GM12872 (cell line): ENCODE measurements around the gene SLC17A9.

ENCODE experiments used
- CTCF ChIP-seq: IDR thresholded peaks from 3 replicates; pipeline ENCODE4 v1.5.1; 2011; ENCODE audit warnings: low read depth, mild to moderate bottlenecking, low read length, moderate library complexity; ENCODE audit not compliant: insufficient read depth

SLC17A9 gene

GRCh38 chr20:62957136-62958117 lies 4.9 kb downstream of the SLC17A9 start:
- TF ChIP-seq CTCF = no peak

- TF ChIP-seq CTCF = no peak
Observed at GRCh38 chr20:62958388-62959100, 6.0 kb downstream of the SLC17A9 start.

- TF ChIP-seq CTCF = no peak
Observed at GRCh38 chr20:62959101-62959971, 6.8 kb downstream of the SLC17A9 start.

- TF ChIP-seq CTCF = no peak
Observed at GRCh38 chr20:62959998-62960436, 7.5 kb downstream of the SLC17A9 start.

- TF ChIP-seq CTCF = no peak
Observed at GRCh38 chr20:62961310-62961783, 8.8 kb downstream of the SLC17A9 start.

- no peak for TF ChIP-seq CTCF
Observed at GRCh38 chr20:62961799-62962198, 9.3 kb downstream of the SLC17A9 start.
